GM10248 (cell line): Measurements from ENCODE around the gene ATP8A1.
"Not testable (repeated sequence)": the region's sequence is repeated elsewhere in the genome, so short reads cannot be mapped to it uniquely, and the experiment has no call there.

ENCODE experiments used
- CTCF ChIA-PET: fragments of 300-600 bp; sonication (Branson Sonifier 250); formaldehyde crosslinking; extraction: SDS; loops from one replicate; lab custom pipeline; 2021; ENCODE audit warnings: antibody characterized with exemption; lab: Yijun Ruan, JAX
- POLR2A ChIA-PET: fragments of 350-650 bp; sonication (Branson Sonifier 250); formaldehyde crosslinking; extraction: SDS; loops from one replicate; lab custom pipeline; 2020; ENCODE audit warnings: antibody characterized with exemption; lab: Yijun Ruan, JAX
- DNase-seq: peaks from one replicate; pipeline ENCODE4 v3.0.0; 2012; ENCODE audit errors: extremely low spot score
- CTCF ChIP-seq: IDR thresholded peaks from 2 replicates; pipeline ENCODE4 v1.5.1; 2012; ENCODE audit warnings: mild to moderate bottlenecking, low read depth; ENCODE audit errors: extremely low read depth, missing control alignments, control extremely low read depth

The ATP8A1 gene

DNA sequence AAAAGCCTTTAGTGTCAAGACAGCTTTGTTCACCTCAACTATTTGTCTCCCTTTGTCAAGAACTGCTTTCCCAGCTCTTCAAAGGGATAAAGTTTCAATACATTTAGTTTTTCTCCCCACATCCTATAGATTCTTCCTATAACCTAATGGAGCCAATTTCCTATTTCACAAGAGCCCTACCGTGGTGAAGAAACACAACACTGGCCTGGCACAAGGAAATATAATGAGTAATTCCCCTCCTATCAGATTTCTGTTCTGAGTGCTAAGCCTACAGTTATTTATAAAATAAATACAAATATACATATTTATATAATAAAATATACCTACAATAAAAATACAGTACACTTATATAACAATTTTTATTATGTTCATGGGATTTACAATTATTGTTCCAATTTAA lies 169.7 kb downstream of the ATP8A1 start:
- ChIA-PET CTCF (interaction anchor here (2.9 kb wide), 1 partner anchor 13 kb away, joined by 13 read pairs; no protein-coding TSS in a partner anchor), POLR2A (no interaction called here)
- TF ChIP-seq CTCF: no peak
- DNase-seq: no peak

DNA sequence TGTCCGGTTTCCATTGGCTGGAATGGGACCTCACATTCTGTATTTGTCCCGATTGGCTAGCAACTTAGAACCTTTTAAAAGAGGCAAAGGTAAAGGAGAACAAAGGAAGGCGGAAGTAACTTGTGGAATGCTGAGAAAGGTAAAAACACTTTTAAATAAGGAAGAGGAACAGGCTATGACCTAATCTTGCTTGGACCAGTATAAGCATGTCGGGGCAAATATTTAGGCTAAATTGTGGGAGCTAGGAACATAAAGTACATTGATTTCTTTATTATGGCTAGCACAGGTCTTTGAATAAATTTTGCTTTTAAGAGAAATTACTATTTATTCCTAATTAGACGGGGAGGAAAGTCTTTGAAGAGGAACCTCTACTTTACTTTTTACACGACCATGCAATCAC lies 170.7 kb downstream of the ATP8A1 start:
- POLR2A ChIA-PET, DNase-seq, CTCF ChIA-PET: not testable (repeated sequence)

DNA sequence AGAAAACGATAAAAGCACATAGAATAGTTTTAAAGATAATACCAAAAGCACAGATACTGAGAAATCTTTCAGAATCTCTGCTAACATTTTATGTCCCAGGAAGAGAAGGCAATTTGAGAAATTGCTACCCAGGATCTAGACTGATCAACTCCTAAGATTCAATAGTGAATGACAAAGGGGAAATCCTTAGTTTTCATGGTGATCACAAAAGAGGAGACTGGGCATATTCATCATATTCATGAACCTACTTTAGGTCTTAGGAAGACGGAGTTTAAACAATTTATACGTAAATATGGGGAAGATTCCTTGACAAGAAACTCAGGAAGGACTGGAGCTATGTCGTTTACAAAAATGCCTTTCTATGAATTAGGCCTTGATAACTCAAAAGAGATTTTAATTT lies 172.3 kb downstream of the ATP8A1 start:
- DNase-seq: no peak
- TF ChIP-seq CTCF: no peak
- POLR2A ChIA-PET: no interaction called here
- CTCF ChIA-PET: interaction anchor here (0.8 to 1.0 kb wide), 2 partner anchors 83 to 203 kb away, joined by 3 read pairs; no protein-coding TSS in a partner anchor

DNA sequence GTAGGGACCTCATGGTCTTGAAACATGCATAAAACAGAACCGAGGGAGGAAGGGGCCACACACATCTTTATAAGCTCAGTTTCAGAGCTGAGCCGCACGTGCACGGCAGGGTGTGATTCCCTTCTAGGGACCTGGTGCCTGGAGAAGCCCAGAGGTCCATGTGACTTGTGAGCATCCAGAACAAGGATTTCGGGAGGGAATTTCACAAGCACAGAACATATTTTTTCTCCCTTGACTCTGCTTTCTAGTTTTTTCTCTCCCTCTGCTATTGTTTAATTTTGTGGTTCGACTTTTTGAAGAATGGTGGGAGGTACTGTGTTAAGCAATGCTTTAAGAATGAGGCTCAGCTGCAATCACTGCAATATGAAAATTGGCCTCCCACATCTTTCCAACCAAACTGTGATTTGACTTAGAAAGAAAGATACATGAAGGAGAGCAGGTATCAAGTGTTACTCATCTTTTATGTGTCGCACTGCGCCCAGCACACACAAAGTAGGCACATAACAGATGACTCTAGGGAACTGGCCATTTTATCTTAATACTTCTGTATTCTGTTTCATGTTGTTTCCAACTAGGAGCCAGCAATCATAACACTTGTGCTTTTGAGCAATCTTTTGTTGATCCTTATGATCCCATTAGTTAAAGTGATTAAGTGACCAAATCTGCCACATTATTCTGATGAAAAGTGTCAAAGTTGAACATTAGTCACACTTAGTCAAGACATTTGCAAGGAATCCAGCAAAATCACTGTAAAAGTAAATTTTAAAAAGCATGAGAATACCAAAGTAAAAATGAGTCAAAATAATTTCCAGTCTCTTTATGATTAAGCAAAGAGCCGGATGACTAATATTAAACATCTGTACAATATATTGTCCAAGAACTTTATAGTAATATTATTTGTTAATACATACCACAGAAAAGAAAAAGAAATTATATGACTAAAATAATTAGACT lies 173.2 kb downstream of the ATP8A1 start:
- no peak for TF ChIP-seq CTCF
- no peak for DNase-seq
- CTCF ChIA-PET: no interaction called here
- POLR2A ChIA-PET: no interaction called here

GRCh38 chr4:42482516-42483327 lies 174.2 kb downstream of the ATP8A1 start:
- no peak for DNase-seq
- no peak for TF ChIP-seq CTCF
- ChIA-PET POLR2A (no interaction called here), CTCF (interaction anchor here (1.0 to 1.5 kb wide), 2 partner anchors 11 to 36 kb away, joined by 3 to 4 read pairs; no protein-coding TSS in a partner anchor)

DNA sequence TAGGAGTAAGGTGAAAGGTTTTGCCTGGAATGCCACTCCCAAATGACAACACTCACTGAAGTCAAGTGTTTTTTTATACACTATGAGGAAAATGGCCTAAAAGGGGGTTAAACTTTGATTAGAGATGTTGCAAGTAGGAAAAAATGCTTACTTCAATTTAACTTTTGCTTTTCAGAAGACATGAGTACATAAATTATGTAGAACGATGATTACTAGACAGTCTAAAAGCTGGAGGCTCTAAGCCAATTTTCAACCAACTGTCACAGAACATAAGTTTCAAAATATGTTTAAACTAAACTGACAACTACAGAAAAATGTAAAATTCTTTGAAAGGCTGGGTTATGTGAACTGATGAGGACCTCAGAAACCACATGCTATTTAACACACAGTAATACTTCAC lies 176.2 kb downstream of the ATP8A1 start:
- DNase-seq: no peak
- ChIA-PET POLR2A (no interaction called here), CTCF (interaction anchor here (0.9 to 1.4 kb wide), 3 partner anchors 16 to 80 kb away, joined by 3 read pairs; no protein-coding TSS in a partner anchor)
- no peak for TF ChIP-seq CTCF
